SK-N-SH (cell line): ENCODE measurements around the gene ZBED3. TPM values are rescaled to one million over a fixed set of nuclear protein-coding genes. Genes with fewer than 3 reads are reported as not detected.

Experiments used
- CTCF ChIA-PET: fragments of 300-600, 350-600 bp; formaldehyde crosslinking; extraction: SDS; loops from one replicate; lab custom pipeline; 2021; lab: Yijun Ruan, JAX
- POLR2A ChIA-PET: fragments of 350-600 bp; sonication (Branson Sonifier 250); formaldehyde crosslinking; extraction: SDS; loops from one replicate; lab custom pipeline; 2020; ENCODE audit warnings: antibody characterized with exemption, inconsistent platforms; lab: Yijun Ruan, JAX
- DNase-seq: peaks from one replicate; pipeline ENCODE4 v3.0.0; 2012
- H2AFZ ChIP-seq: fragments of 200-600 bp; sonication (generic); 2 replicates; pipeline ENCODE4 v1.8.1; 2016; ENCODE audit warnings: antibody characterized with exemption, mild to moderate bottlenecking, low read depth
- H3F3A ChIP-seq: fragments of 200-600 bp; sonication (generic); replicated peaks from 2 replicates; pipeline ENCODE3; 2016; ENCODE audit warnings: antibody characterized with exemption, mild to moderate bottlenecking; ENCODE audit not compliant: insufficient read depth
- H3K27ac ChIP-seq, 2 experiments: fragments of 200-500 bp in 1 of 2; fragments of 200-600 bp in 1 of 2; sonication (Bioruptor generic) in 1 of 2; sonication (generic), shearing (Covaris generic) in 1 of 2; 2 replicates each; pipeline versions ENCODE4 v1.5.1 to v1.6.1; 2014 to 2016; ENCODE audit warnings: low read depth in 2 of 2, inconsistent platforms in 1 of 2, low read length in 1 of 2, mild to moderate bottlenecking in 1 of 2, mixed read lengths in 1 of 2
- H3K27me3 ChIP-seq: fragments of 200-600 bp; sonication (generic), shearing (Covaris generic); 2 replicates; pipeline ENCODE4 v1.6.1; 2016; ENCODE audit warnings: mixed run types; ENCODE audit not compliant: insufficient read depth
- H3K36me3 ChIP-seq, 2 experiments: fragments of 200-500 bp in 1 of 2; fragments of 200-600 bp in 1 of 2; sonication (Bioruptor generic) in 1 of 2; sonication (generic) in 1 of 2; replicated peaks in 1 of 2; 2 replicates each; pipeline versions ENCODE3 to v1.5.1; 2014 to 2016; ENCODE audit warnings: low read length in 1 of 2, mild to moderate bottlenecking in 1 of 2; ENCODE audit not compliant: insufficient read depth in 2 of 2, control insufficient read depth in 1 of 2
- H3K4me1 ChIP-seq, 2 experiments: fragments of 200-500 bp in 1 of 2; fragments of 200-600 bp in 1 of 2; sonication (Bioruptor generic) in 1 of 2; sonication (generic), shearing (Covaris generic) in 1 of 2; 2 replicates each; pipeline versions ENCODE4 v1.5.1 to v1.6.1; 2014 to 2016; ENCODE audit warnings: low read depth in 1 of 2, low read length in 1 of 2, mixed run types in 1 of 2; ENCODE audit not compliant: insufficient read depth in 2 of 2, control insufficient read depth in 1 of 2
- H3K4me2 ChIP-seq: fragments of 200-600 bp; sonication (generic), shearing (Covaris generic); 2 replicates; pipeline ENCODE4 v1.6.1; 2017; ENCODE audit warnings: mixed run types
- H3K4me3 ChIP-seq, 2 experiments: fragments of 200-500 bp in 1 of 2; fragments of 200-600 bp in 1 of 2; sonication (Bioruptor generic) in 1 of 2; sonication (generic), shearing (Covaris generic) in 1 of 2; 2 replicates each; pipeline versions ENCODE4 v1.5.1 to v1.8.1; 2014 to 2016; ENCODE audit warnings: low read depth in 2 of 2, inconsistent platforms in 1 of 2, low read length in 1 of 2, mild to moderate bottlenecking in 1 of 2, mixed read lengths in 1 of 2, moderate library complexity in 1 of 2
- H3K79me2 ChIP-seq: fragments of 200-600 bp; sonication (generic); 2 replicates; pipeline ENCODE4 v1.8.1; 2017; ENCODE audit warnings: mild to moderate bottlenecking; ENCODE audit not compliant: insufficient read depth
- H3K9ac ChIP-seq: fragments of 200-600 bp; sonication (generic); 2 replicates; pipeline ENCODE4 v1.6.1; 2017; ENCODE audit warnings: mixed run types
- H3K9me2 ChIP-seq: fragments of 200-600 bp; sonication (generic); 2 replicates; pipeline ENCODE4 v1.6.1; 2017; ENCODE audit warnings: mixed run types
- H3K9me3 ChIP-seq: fragments of 200-600 bp; sonication (generic); 2 replicates; pipeline ENCODE4 v1.6.1; 2017; ENCODE audit warnings: mixed run types, mild to moderate bottlenecking, moderate library complexity
- H4K20me1 ChIP-seq: fragments of 200-600 bp; sonication (generic); 2 replicates; pipeline ENCODE4 v1.6.1; 2017; ENCODE audit warnings: mild to moderate bottlenecking, mixed run types; ENCODE audit not compliant: insufficient read depth
- CHD2 ChIP-seq: fragments of 150-350 bp; IDR thresholded peaks from 2 replicates; pipeline ENCODE4 v1.6.1; 2018; ENCODE audit warnings: low read length; ENCODE audit not compliant: partially characterized antibody
- CTCF ChIP-seq: fragments of 200-600 bp; sonication (generic); IDR thresholded peaks from 2 replicates; pipeline ENCODE4 v1.6.1; 2017; ENCODE audit warnings: antibody characterized with exemption, mild to moderate bottlenecking, moderate library complexity
- EP300 ChIP-seq, 2 experiments: IDR thresholded peaks; 2 replicates each; pipeline versions ENCODE4 v1.4.0 to v1.6.1; 2012; ENCODE audit warnings: borderline replicate concordance in 1 of 2, low read depth in 1 of 2, low read length in 1 of 2
- FOXJ3 ChIP-seq: sonication (generic); formaldehyde crosslinking; IDR thresholded peaks from 2 replicates; pipeline ENCODE4 v1.5.1; 2020; ENCODE audit warnings: mild to moderate bottlenecking, missing genetic modification reagents
- FOXM1 ChIP-seq: IDR thresholded peaks from 2 replicates; pipeline ENCODE4 v1.4.0; 2012; ENCODE audit warnings: low read depth, mild to moderate bottlenecking
- GABPA ChIP-seq: IDR thresholded peaks from 2 replicates; pipeline ENCODE4 v1.4.0; 2012; ENCODE audit warnings: low read depth, mild to moderate bottlenecking
- GATA2 ChIP-seq: sonication (generic); formaldehyde crosslinking; IDR thresholded peaks from 2 replicates; pipeline ENCODE4 v1.5.0; 2020; ENCODE audit warnings: mild to moderate bottlenecking, missing genetic modification reagents
- MAX ChIP-seq: IDR thresholded peaks from 2 replicates; pipeline ENCODE4 v1.4.0; 2012; ENCODE audit warnings: low read depth
- MXI1 ChIP-seq: IDR thresholded peaks from 2 replicates; pipeline ENCODE4 v1.6.1; 2012; ENCODE audit warnings: mild to moderate bottlenecking, low read depth, low read length, improper control_type of control experiment
- NFIC ChIP-seq: IDR thresholded peaks from 2 replicates; pipeline ENCODE4 v1.4.0; 2012; ENCODE audit warnings: borderline replicate concordance
- NRF1 ChIP-seq: IDR thresholded peaks from 2 replicates; pipeline ENCODE4 v1.6.1; 2012; ENCODE audit warnings: low read depth, mild to moderate bottlenecking, low read length
- PBX3 ChIP-seq: IDR thresholded peaks from 2 replicates; pipeline ENCODE4; 2012
- POLR2AphosphoS5 ChIP-seq: IDR thresholded peaks from 2 replicates; pipeline ENCODE4 v1.6.1; 2012; ENCODE audit warnings: low read depth, low read length
- RFX5 ChIP-seq: IDR thresholded peaks from 2 replicates; pipeline ENCODE4 v1.6.1; 2012; ENCODE audit warnings: mild to moderate bottlenecking, improper control_type of control experiment, low read length
- SIN3A ChIP-seq: IDR thresholded peaks from 2 replicates; pipeline ENCODE4 v1.6.1; 2012; ENCODE audit warnings: low read depth, mild to moderate bottlenecking, low read length, moderate library complexity, borderline replicate concordance
- TEAD4 ChIP-seq: IDR thresholded peaks from 2 replicates; pipeline ENCODE4 v1.4.0; 2012; ENCODE audit warnings: mild to moderate bottlenecking, borderline replicate concordance; ENCODE audit not compliant: insufficient read depth
- USF1 ChIP-seq: IDR thresholded peaks from 2 replicates; pipeline ENCODE4 v1.4.0; 2012; ENCODE audit warnings: low read depth, borderline replicate concordance
- WGBS: methylation state at CpG from one replicate; pipeline ENCODE4 v1.1.6; 2017; ENCODE audit warnings: low lambda C conversion rate; 5-methylcytosine and 5-hydroxymethylcytosine counted together
- polyA plus RNA-seq, 3 experiments: library from polyadenylated mRNA; depleted of rRNA; stranded (reverse); fragments of >200 nt; gene quantifications; 2 replicates each; pipeline ENCODE4 v1.2.3, GENCODE V29; 2012

The ZBED3 gene
- polyA plus RNA-seq, 1 of the 3 experiments (the other 2 are of a cell fraction), result 5.8 TPM

GRCh38 chr5:77077829-77078176, 9.3 kb downstream of the ZBED3 start:
- Histone ChIP-seq H3K4me2 (no peak overlapping the region), H3K79me2 (no peaks in the 10 kb centered on the region), H3K9me2 (no peaks in the 10 kb centered on the region), H3K27ac (no peak overlapping the region)
- POLR2A ChIA-PET, result interaction anchor here (1.9 to 2.4 kb wide), 2 partner anchors 9 to 48 kb away, joined by 9 to 20 read pairs; partner anchors contain the start of genes AGGF1 and ZBED3
- TF ChIP-seq CTCF (0 out of 2 replicates have a peak, but pooled peaks have one; percentile 5), NFIC (no peak), TEAD4 (no peak), PBX3 (no peak), MAX (no peak)
- TF ChIP-seq, all 33 proteins: peak for 1
- CTCF ChIA-PET, result interaction anchor here (0.6 to 3.5 kb wide), 37 partner anchors 9 to 553 kb away, joined by 3 to 46 read pairs (median 5); partner anchors contain the start of genes AGGF1, WDR41 and ZBED3
- no peaks in the 10 kb centered on the region for H3F3A ChIP-seq
- no peak for DNase-seq
- peaks cover 0 to 4% of the 10 kb centered on the region in 2 experiments; a peak in 2 of 4 replicates for H3K4me1 ChIP-seq
- H3K36me3 ChIP-seq, result peaks cover 0 to 16% of the 10 kb centered on the region in 2 experiments
- H3K4me3 ChIP-seq, result peak overlapping the region; percentile 52 to 53; a peak in 3 of 4 replicates
- H2AFZ ChIP-seq, result 0 out of 2 replicates have a peak overlapping the region, but pooled peaks have one; percentile 23
- H3K27me3 ChIP-seq, result no peaks in the 10 kb centered on the region
- WGBS, result 56% methylated on average over 12 of the region's 12 CpGs
- H4K20me1 ChIP-seq, result no peaks in the 10 kb centered on the region
- no peak overlapping the region for H3K9ac ChIP-seq
- no peaks in the 10 kb centered on the region for H3K9me3 ChIP-seq

- 11% methylated on average over 13 of the region's 105 CpGs for WGBS
- TF ChIP-seq USF1, result no peak
- no peak for TF ChIP-seq GATA2 (CRISPR knock-in tag)
- no peak for TF ChIP-seq GABPA
- no peak for TF ChIP-seq MXI1
- no peak for TF ChIP-seq FOXM1
- TF ChIP-seq RFX5, result no peak
- TF ChIP-seq CHD2, result no peak
- no peak for TF ChIP-seq SIN3A
- TF ChIP-seq NRF1, result 0 out of 2 replicates have a peak, but pooled peaks have one; percentile 2
- TF ChIP-seq PBX3, result no peak
- no peak for TF ChIP-seq MAX
- TF ChIP-seq POLR2AphosphoS5, result no peak
- no peak for TF ChIP-seq FOXJ3 (CRISPR knock-in tag)
- no peak for TF ChIP-seq EP300 (IDR thresholded peaks at IDR 0.05; ENCODE audit: borderline replicate concordance in 1 of 2, low read depth in 1 of 2, low read length in 1 of 2)
Measured at GRCh38 chr5:77076961-77077828, 9.9 kb downstream of the ZBED3 start.

More at GRCh38 chr5:77076961-77077828, 9.9 kb downstream of the ZBED3 start:
- no peaks in the 10 kb centered on the region for H3K27me3 ChIP-seq
- H4K20me1 ChIP-seq, result no peaks in the 10 kb centered on the region
- H3K4me2 ChIP-seq, result 0 out of 2 replicates have a peak overlapping the region, but pooled peaks have one; percentile 52
- no peaks in the 10 kb centered on the region for H3K9me3 ChIP-seq
- H3K4me1 ChIP-seq, result peaks cover 0 to 4% of the 10 kb centered on the region in 2 experiments; a peak in 2 of 4 replicates
- POLR2A ChIA-PET, result interaction anchor here (1.9 to 2.4 kb wide), 2 partner anchors 10 to 47 kb away, joined by 9 to 20 read pairs; partner anchors contain the start of genes AGGF1 and ZBED3
- H3F3A ChIP-seq, result no peaks in the 10 kb centered on the region
- peak; percentile 94 for DNase-seq
- peaks cover 0 to 18% of the 10 kb centered on the region in 2 experiments for H3K36me3 ChIP-seq
- no peaks in the 10 kb centered on the region for H3K79me2 ChIP-seq
- peak overlapping the region; percentile 52 to 53; a peak in 3 of 4 replicates for H3K4me3 ChIP-seq
- H3K9me2 ChIP-seq, result no peaks in the 10 kb centered on the region
- H3K27ac ChIP-seq, result no peak overlapping the region; a peak in 1 of 4 replicates
- H2AFZ ChIP-seq, result 0 out of 2 replicates have a peak overlapping the region, but pooled peaks have one; percentile 23
- no peak overlapping the region for H3K9ac ChIP-seq
- CTCF ChIA-PET, result interaction anchor here (0.6 to 3.5 kb wide), 42 partner anchors 9 to 553 kb away, joined by 3 to 46 read pairs (median 4); partner anchors contain the start of genes AGGF1, WDR41 and ZBED3
